T-cell (primary cell): ENCODE results near the gene MCRIP1. TPM values are rescaled to one million over a fixed set of nuclear protein-coding genes. Genes with fewer than 3 reads are reported as not detected.
A peak's percentile ranks its signal among the peaks of the same experiment; 100 is the strongest.

ENCODE experiments used
- ATAC-seq, 4 experiments: fragments of 200-7000 bp in 3 of 4; fragments of 150-1000 bp in 1 of 4; cut with Tn5 transposase; replicated peaks in 1 of 4; 1 replicate in 3 of 4; 2 replicates in 1 of 4; pipeline ENCODE4 v1.10.0; 2021; ENCODE audit warnings: moderate library complexity in 3 of 4, mild to moderate bottlenecking in 2 of 4, moderate number of reproducible peaks in 1 of 4
- CTCF ChIA-PET, 2 donors: fragments of 300-600 bp; sonication (Branson Sonifier 250); formaldehyde crosslinking; loops; one replicate each; lab custom pipeline; 2022; ENCODE audit warnings: antibody characterized with exemption in 2 of 2; lab: Charles Lee
- POLR2A ChIA-PET, 2 donors: fragments of 300-600 bp; sonication (Branson Sonifier 250); formaldehyde crosslinking; loops; one replicate each; lab custom pipeline; 2022; ENCODE audit warnings: antibody characterized with exemption in 2 of 2; lab: Charles Lee
- DNase-seq, 35 experiments: peaks; one replicate each; pipeline versions ENCODE4 v3.0.0 to v3.0.0-alpha.2; 2013 to 2023
- H3K27ac ChIP-seq: one replicate; pipeline ENCODE4 v1.5.1; 2013; ENCODE audit warnings: low read length
- H3K27me3 ChIP-seq, 2 experiments: replicated peaks in 1 of 2; 1 replicate in 1 of 2; 2 replicates in 1 of 2; pipeline versions ENCODE4 v1.6.1 to v1.7.0; 2013; ENCODE audit warnings: low read length in 1 of 2, mixed read lengths in 1 of 2; ENCODE audit not compliant: control insufficient read depth in 2 of 2, insufficient read depth in 2 of 2; ENCODE audit errors: extremely low read depth in 1 of 2
- H3K36me3 ChIP-seq, 2 donors: 1 replicate in 1 of 2; 2 replicates in 1 of 2; pipeline versions ENCODE4 v1.6.1 to v1.7.0; 2013; ENCODE audit warnings: low read length in 1 of 2; ENCODE audit not compliant: control insufficient read depth in 2 of 2, insufficient read depth in 1 of 2; ENCODE audit errors: extremely low read depth in 1 of 2
- H3K4me1 ChIP-seq, 2 experiments: 1 replicate in 1 of 2; 2 replicates in 1 of 2; pipeline versions ENCODE4 v1.6.1 to v1.7.0; 2013; ENCODE audit warnings: low read length in 2 of 2, mixed read lengths in 1 of 2; ENCODE audit not compliant: insufficient read depth in 2 of 2, control insufficient read depth in 1 of 2; ENCODE audit errors: extremely low read depth in 1 of 2
- H3K4me3 ChIP-seq, 2 donors: 1 replicate in 1 of 2; 2 replicates in 1 of 2; pipeline versions ENCODE4 v1.5.1 to v1.7.0; 2013; ENCODE audit warnings: mild to moderate bottlenecking in 2 of 2, low read length in 1 of 2, moderate library complexity in 1 of 2; ENCODE audit not compliant: control insufficient read depth in 1 of 2; ENCODE audit errors: extremely low read depth in 1 of 2
- H3K9me3 ChIP-seq: 2 replicates; pipeline ENCODE4 v1.7.0; 2013
- H3K27ac Mint-ChIP-seq, 2 donors: one replicate each; pipeline ENCODE4 v1.8.0; 2020 to 2021; ENCODE audit warnings: mild to moderate bottlenecking in 2 of 2, mixed read lengths in 2 of 2
- H3K27me3 Mint-ChIP-seq, 2 donors: one replicate each; pipeline ENCODE4 v1.8.0; 2021 to 2022; ENCODE audit warnings: mixed read lengths in 2 of 2
- H3K36me3 Mint-ChIP-seq: one replicate; pipeline ENCODE4 v1.8.0; 2021; ENCODE audit warnings: mixed read lengths
- H3K4me1 Mint-ChIP-seq, 3 donors: one replicate each; pipeline ENCODE4 v1.8.0; 2020 to 2022; ENCODE audit warnings: mixed read lengths in 3 of 3, mild to moderate bottlenecking in 1 of 3
- H3K4me3 Mint-ChIP-seq, 3 donors: one replicate each; pipeline ENCODE4 v1.8.0; 2020 to 2022; ENCODE audit warnings: mild to moderate bottlenecking in 3 of 3, mixed read lengths in 3 of 3, moderate library complexity in 3 of 3
- H3K9me3 Mint-ChIP-seq, 3 donors: one replicate each; pipeline ENCODE4 v1.8.0; 2020 to 2022; ENCODE audit warnings: mixed read lengths in 3 of 3
- WGBS: methylation state at CpG from one replicate; pipeline ENCODE4 v1.1.5; 2013; ENCODE audit warnings: missing lambda C conversion rate; ENCODE audit not compliant: insufficient coverage; 5-methylcytosine and 5-hydroxymethylcytosine counted together
- total RNA-seq, 35 experiments: library from RNA in 6 of 35; stranded (reverse) in 6 of 35; fragments of 120-200 nt in 1 of 35; gene quantifications; one replicate each; pipeline versions ENCODE4 v1.2.1 to v1.2.4 and lab custom pipeline; 2013 to 2026

MCRIP1 gene
- total RNA-seq, 5 donors from 2014 or later (not counting 1 experiment from before 2014, with no cell fraction given) = 46.4 to 92.4 (median 77.1) TPM

GRCh38 chr17:81837641-81838040 is 4.5 kb upstream of the MCRIP1 start:
- Histone ChIP-seq H3K27me3 (no peaks in the 10 kb centered on the region), H3K36me3 (peaks cover 0 to under 1% of the 10 kb centered on the region in 2 donors), H3K27ac (no peak overlapping the region), H3K4me3 (no peak overlapping the region), H3K9me3 (no peaks in the 10 kb centered on the region), H3K4me1 (peaks cover 4 to 14% of the 10 kb centered on the region in 2 experiments)
- no peaks in the 10 kb centered on the region for H3K9me3 Mint-ChIP-seq
- ChIA-PET CTCF (interaction anchor here in 1 of 2 donors (0.7 kb wide), 1 partner anchor 79 kb away, joined by 3 read pairs; no protein-coding TSS in a partner anchor), POLR2A (no interaction called here)
- ATAC-seq = no peak
- H3K4me3 Mint-ChIP-seq = no peak overlapping the region
- 94% methylated on average over 9 of the region's 9 CpGs for WGBS
- no peaks in the 10 kb centered on the region for H3K36me3 Mint-ChIP-seq
- DNase-seq = no peak
- H3K27me3 Mint-ChIP-seq = no peaks in the 10 kb centered on the region
- H3K27ac Mint-ChIP-seq = no peak overlapping the region
- peaks cover under 1 to 4% (median 3%) of the 10 kb centered on the region in 3 donors for H3K4me1 Mint-ChIP-seq

GRCh38 chr17:81834831-81835267 is 1.8 kb upstream of the MCRIP1 start, which contains the start of gene PPP1R27:
PPP1R27 (minus strand) TSS chr17:81835050; CDS start chr17:81834953, 97 bp downstream.
- DNase-seq (no peak), ATAC-seq (no peak)
- H3K9me3 Mint-ChIP-seq = no peaks in the 10 kb centered on the region
- H3K9me3 ChIP-seq = no peaks in the 10 kb centered on the region
- POLR2A ChIA-PET = no interaction called here
- 97% methylated on average over 26 of the region's 26 CpGs for WGBS
- no peaks in the 10 kb centered on the region for H3K27me3 ChIP-seq
- H3K27me3 Mint-ChIP-seq = no peaks in the 10 kb centered on the region
- peaks cover 7 to 30% of the 10 kb centered on the region in 2 experiments for H3K4me1 ChIP-seq
- peak within 1 kb of the TSS; percentile 87 for H3K27ac ChIP-seq
- peaks cover 16 to 19% (median 17%) of the 10 kb centered on the region in 3 donors for H3K4me1 Mint-ChIP-seq
- no peaks in the 10 kb centered on the region for H3K36me3 ChIP-seq
- CTCF ChIA-PET = no interaction called here
- peak within 1 kb of the TSS; percentile 48 to 68 for H3K4me3 ChIP-seq
- H3K27ac Mint-ChIP-seq = peak within 1 kb of the TSS; percentile 79 to 84
- H3K4me3 Mint-ChIP-seq = peak within 1 kb of the TSS; percentile 77 to 88 (median 79)
- H3K36me3 Mint-ChIP-seq = no peaks in the 10 kb centered on the region

- H3K27ac Mint-ChIP-seq = peak overlapping the region; percentile 79 to 84
- H3K27ac ChIP-seq = peak overlapping the region; percentile 87
- H3K4me1 ChIP-seq = peaks cover 7 to 33% of the 10 kb centered on the region in 2 experiments
- no peak for DNase-seq
- 89% methylated on average over 31 of the region's 31 CpGs for WGBS
- no peaks in the 10 kb centered on the region for H3K27me3 Mint-ChIP-seq
- ATAC-seq = no peak
- peak overlapping the region; percentile 77 to 88 (median 79) for H3K4me3 Mint-ChIP-seq
- peaks cover 16 to 22% (median 20%) of the 10 kb centered on the region in 3 donors for H3K4me1 Mint-ChIP-seq
- no peaks in the 10 kb centered on the region for H3K27me3 ChIP-seq
- H3K9me3 Mint-ChIP-seq = no peaks in the 10 kb centered on the region
- no peaks in the 10 kb centered on the region for H3K36me3 ChIP-seq
- CTCF ChIA-PET = no interaction called here
- H3K9me3 ChIP-seq = no peaks in the 10 kb centered on the region
- no peaks in the 10 kb centered on the region for H3K36me3 Mint-ChIP-seq
- H3K4me3 ChIP-seq = peak overlapping the region; percentile 48 to 68
- POLR2A ChIA-PET = interaction anchor here in 1 of 2 donors (1.0 kb wide), 1 partner anchor 25 kb away, joined by 3 read pairs; no protein-coding TSS in a partner anchor
These were observed 1.1 kb upstream of the MCRIP1 start for GRCh38 chr17:81833921-81834830.

- Histone ChIP-seq H3K27me3 (no peaks in the 10 kb centered on the region), H3K9me3 (no peaks in the 10 kb centered on the region), H3K4me3 (peak overlapping the region; percentile 63 to 72), H3K27ac (peak overlapping the region; percentile 58), H3K4me1 (peaks cover 7 to 38% of the 10 kb centered on the region in 2 experiments), H3K36me3 (no peaks in the 10 kb centered on the region)
- ATAC-seq = peak; percentile 21 to 77 (median 70)
- Mint-ChIP-seq H3K4me3 (peak overlapping the region; percentile 85 to 88 (median 85)), H3K36me3 (no peaks in the 10 kb centered on the region), H3K9me3 (no peaks in the 10 kb centered on the region), H3K4me1 (peaks cover 16 to 26% (median 25%) of the 10 kb centered on the region in 3 donors), H3K27ac (peak overlapping the region; percentile 84 to 93), H3K27me3 (no peaks in the 10 kb centered on the region)
- under 1% methylated on average over 62 of the region's 65 CpGs for WGBS
- CTCF ChIA-PET = no interaction called here
- DNase-seq = peak in 18 of 35 experiments; percentile 6 to 41 (median 20)
- POLR2A ChIA-PET = no interaction called here
These were observed 407 bp downstream of the MCRIP1 start for GRCh38 chr17:81832608-81833159.

- peak overlapping the region; percentile 63 to 72 for H3K4me3 ChIP-seq
- peak; percentile 34 to 56 (median 43) for ATAC-seq
- no peaks in the 10 kb centered on the region for H3K9me3 ChIP-seq
- no peaks in the 10 kb centered on the region for H3K36me3 ChIP-seq
- no peaks in the 10 kb centered on the region for H3K27me3 ChIP-seq
- CTCF ChIA-PET = no interaction called here
- peak overlapping the region; percentile 85 to 88 (median 85) for H3K4me3 Mint-ChIP-seq
- peak overlapping the region; percentile 58 for H3K27ac ChIP-seq
- peaks cover 16 to 26% (median 25%) of the 10 kb centered on the region in 3 donors for H3K4me1 Mint-ChIP-seq
- DNase-seq = peak in 34 of 35 experiments; percentile 18 to 71 (median 47)
- POLR2A ChIA-PET = no interaction called here
- no peaks in the 10 kb centered on the region for H3K9me3 Mint-ChIP-seq
- no peaks in the 10 kb centered on the region for H3K27me3 Mint-ChIP-seq
- H3K27ac Mint-ChIP-seq = peak overlapping the region; percentile 84 to 93
- peaks cover 7 to 38% of the 10 kb centered on the region in 2 experiments for H3K4me1 ChIP-seq
- 14% methylated on average over 18 of the region's 18 CpGs for WGBS
- H3K36me3 Mint-ChIP-seq = no peaks in the 10 kb centered on the region
These were observed 1.0 kb downstream of the MCRIP1 start for GRCh38 chr17:81831957-81832607.

DNA sequence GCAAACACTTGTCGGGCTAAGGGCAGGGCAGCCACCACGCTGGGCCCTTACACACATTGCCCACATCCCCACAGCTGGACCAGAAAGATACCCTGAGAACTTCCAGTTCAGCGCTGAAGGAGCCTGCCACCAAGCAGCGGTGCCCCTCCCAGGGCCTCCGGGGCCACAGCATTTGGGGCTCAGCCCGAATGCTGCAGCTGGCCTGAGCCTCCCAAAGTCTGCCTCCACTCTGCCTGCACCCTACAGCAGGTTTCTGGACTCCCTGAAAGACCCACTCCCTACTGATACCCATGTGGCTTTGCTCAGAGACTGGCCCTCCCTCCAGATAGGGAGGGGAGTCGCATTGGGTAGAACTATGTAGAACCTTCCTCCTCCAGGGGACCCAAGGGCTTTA is 1.5 kb downstream of the MCRIP1 start:
- 85% methylated on average over 4 of the region's 7 CpGs for WGBS
- ChIA-PET CTCF (no interaction called here), POLR2A (no interaction called here)
- H3K36me3 ChIP-seq = no peaks in the 10 kb centered on the region
- no peaks in the 10 kb centered on the region for H3K27me3 Mint-ChIP-seq
- peak overlapping the region; percentile 58 for H3K27ac ChIP-seq
- H3K27ac Mint-ChIP-seq = peak overlapping the region; percentile 84 to 93
- ATAC-seq = no peak
- no peaks in the 10 kb centered on the region for H3K9me3 Mint-ChIP-seq
- no peaks in the 10 kb centered on the region for H3K36me3 Mint-ChIP-seq
- H3K27me3 ChIP-seq = no peaks in the 10 kb centered on the region
- no peak overlapping the region for H3K4me3 ChIP-seq
- peaks cover 7 to 38% of the 10 kb centered on the region in 2 experiments for H3K4me1 ChIP-seq
- DNase-seq = no peak
- peak overlapping the region; percentile 85 to 88 (median 85) for H3K4me3 Mint-ChIP-seq
- no peaks in the 10 kb centered on the region for H3K9me3 ChIP-seq
- H3K4me1 Mint-ChIP-seq = peaks cover 16 to 26% (median 25%) of the 10 kb centered on the region in 3 donors
